Thyroid gland (tissue), 4 donors: ENCODE data around the gene HS6ST2.
"Not testable (repeated sequence)": the region's sequence is repeated elsewhere in the genome, so short reads cannot be mapped to it uniquely, and the experiment has no call there.

Experiments
- POLR2A ChIP-seq, 2 donors: fragments of 450-650 bp; IDR thresholded peaks; one replicate each; pipeline ENCODE4 v1.6.1; 2017; ENCODE audit warnings: antibody characterized with exemption in 2 of 2, mild to moderate bottlenecking in 2 of 2, moderate library complexity in 1 of 2
- TF ChIP-seq, protein P1 (sequence below), 6 experiments: fragments of 200-600 bp in 3 of 6; fragments of 450-650 bp in 3 of 6; sonication (generic) in 3 of 6; IDR thresholded peaks; one replicate each; pipeline ENCODE4 v1.5.1; 2016 to 2019; ENCODE audit warnings: antibody characterized with exemption in 6 of 6, mild to moderate bottlenecking in 2 of 6, inconsistent platforms in 1 of 6, moderate library complexity in 1 of 6

DNA sequence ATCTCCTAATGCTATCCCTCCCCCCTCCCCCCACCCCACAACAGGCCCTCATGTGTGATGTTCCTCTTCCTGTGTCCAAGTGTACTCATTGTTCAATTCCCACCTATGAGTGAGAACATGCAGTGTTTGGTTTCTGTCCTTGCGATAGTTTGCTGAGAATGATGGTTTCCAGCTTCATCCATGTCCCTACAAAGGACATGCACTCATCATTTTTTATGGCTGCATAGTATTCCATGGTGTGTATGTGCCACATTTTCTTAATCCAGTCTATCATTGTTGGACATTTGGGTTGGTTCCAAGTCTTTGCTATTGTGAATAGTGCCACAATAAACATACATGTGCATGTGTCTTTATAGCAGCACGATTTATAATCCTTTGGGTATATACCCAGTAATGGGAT is 77.7 kb downstream of the HS6ST2 start:
- not testable (repeated sequence) for TF ChIP-seq POLR2A (IDR thresholded peaks at IDR 0.05)
- TF ChIP-seq, protein P1, sequence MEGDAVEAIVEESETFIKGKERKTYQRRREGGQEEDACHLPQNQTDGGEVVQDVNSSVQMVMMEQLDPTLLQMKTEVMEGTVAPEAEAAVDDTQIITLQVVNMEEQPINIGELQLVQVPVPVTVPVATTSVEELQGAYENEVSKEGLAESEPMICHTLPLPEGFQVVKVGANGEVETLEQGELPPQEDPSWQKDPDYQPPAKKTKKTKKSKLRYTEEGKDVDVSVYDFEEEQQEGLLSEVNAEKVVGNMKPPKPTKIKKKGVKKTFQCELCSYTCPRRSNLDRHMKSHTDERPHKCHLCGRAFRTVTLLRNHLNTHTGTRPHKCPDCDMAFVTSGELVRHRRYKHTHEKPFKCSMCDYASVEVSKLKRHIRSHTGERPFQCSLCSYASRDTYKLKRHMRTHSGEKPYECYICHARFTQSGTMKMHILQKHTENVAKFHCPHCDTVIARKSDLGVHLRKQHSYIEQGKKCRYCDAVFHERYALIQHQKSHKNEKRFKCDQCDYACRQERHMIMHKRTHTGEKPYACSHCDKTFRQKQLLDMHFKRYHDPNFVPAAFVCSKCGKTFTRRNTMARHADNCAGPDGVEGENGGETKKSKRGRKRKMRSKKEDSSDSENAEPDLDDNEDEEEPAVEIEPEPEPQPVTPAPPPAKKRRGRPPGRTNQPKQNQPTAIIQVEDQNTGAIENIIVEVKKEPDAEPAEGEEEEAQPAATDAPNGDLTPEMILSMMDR (IDR thresholded peaks at IDR 0.05), result not testable (repeated sequence)
